Activated CD4-positive, alpha-beta T cell treated with anti-CD3 and anti-CD28 coated beads for 24 hours (primary cell): ENCODE measurements around the gene C11orf86.
"Not testable (repeated sequence)": the region's sequence is repeated elsewhere in the genome, so short reads cannot be mapped to it uniquely, and the experiment has no call there.

ENCODE experiments used
- DNase-seq, 2 donors: peaks; one replicate each; pipeline ENCODE4 v3.0.0-alpha.2; 2020; ENCODE audit warnings: low read depth in 2 of 2

C11orf86 gene

DNA sequence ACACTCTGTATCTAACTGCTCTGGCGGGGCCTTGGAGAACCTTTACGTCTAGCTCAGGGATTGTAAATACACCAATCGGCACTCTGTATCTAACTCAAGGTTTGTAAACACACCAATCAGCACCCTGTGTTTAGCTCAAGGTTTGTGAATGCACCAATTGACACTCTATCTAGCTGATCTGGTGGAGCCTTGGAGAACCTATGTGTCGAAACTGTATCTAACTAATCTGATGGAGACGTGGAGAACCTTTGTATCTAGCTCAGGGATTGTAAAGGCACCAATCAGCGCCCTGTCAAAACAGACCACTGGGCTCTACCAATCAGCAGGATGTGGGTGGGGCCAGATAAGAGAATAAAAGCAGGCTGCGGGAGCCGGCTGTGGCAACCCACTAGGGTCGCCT is 14.3 kb downstream of the C11orf86 start:
- not testable (repeated sequence) for DNase-seq

DNA sequence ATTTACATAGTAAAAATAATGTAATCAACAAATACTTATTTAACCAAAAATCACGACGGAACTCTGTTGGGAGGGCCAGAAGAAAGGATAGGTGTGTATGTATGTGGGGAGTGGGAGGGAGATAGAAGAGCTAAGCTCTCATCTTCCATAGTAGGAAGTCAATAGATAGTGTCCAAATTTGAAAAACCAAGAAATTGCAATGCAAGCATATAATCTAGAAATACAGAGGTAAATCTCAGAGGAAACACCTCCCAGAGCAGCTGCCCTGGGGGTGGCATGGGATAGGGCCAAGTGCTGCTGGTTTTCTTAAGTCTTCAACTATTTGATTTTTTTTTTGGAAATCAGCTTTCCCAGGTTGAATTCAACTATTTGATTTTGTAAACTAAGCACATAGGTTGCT is 16.9 kb downstream of the C11orf86 start:
- no peak for DNase-seq

DNA sequence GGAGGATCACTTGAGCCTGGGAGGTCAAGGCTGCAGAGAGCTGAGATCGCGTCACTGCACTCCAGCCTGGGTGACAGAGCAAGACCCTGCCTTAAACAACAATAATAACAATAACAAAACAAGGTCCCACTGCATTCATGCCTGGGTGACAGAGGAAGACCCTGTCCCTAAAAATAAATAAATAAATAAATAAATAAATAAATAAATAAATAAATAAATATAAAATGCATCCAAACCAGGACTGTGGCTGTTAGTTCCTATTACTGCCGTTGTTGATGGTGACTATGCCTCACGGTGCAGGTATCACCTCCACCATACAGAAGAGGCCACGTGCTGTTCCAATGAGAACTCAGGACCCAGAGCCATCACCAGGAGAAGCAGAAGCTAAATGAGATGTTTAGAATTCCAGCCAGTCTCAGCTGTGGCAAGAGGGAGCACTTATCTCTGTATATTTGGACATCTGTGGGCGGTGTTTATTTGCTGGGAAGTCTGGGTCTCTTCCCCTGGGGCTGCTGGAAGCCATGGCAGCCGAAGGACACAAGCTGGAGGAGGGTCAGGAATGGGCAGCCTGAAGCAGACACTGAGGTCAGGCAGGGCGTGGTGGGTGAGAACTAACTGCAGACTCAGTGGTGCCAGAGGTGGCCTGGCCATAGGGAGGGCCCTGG is 21.6 kb downstream of the C11orf86 start:
- DNase-seq: no peak

DNA sequence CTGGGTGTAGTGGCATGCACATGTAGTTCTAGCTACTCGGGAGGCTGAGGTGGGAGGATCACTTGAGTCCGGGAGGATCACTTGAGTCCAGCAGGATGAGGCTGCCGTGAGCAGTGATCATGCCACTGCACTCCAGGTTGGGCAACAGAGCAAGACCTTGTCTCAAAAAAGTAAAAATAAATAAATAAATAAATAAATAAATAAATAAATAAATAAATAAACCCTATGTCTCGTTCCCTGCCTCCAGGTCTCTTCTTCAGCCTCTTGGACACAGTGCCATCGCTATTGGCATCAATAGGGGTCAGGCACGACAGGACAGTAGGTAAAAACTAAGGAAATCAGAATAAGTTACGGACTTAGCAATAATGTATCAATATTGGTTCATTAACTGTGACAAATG is 24.5 kb downstream of the C11orf86 start:
- no peak for DNase-seq

DNA sequence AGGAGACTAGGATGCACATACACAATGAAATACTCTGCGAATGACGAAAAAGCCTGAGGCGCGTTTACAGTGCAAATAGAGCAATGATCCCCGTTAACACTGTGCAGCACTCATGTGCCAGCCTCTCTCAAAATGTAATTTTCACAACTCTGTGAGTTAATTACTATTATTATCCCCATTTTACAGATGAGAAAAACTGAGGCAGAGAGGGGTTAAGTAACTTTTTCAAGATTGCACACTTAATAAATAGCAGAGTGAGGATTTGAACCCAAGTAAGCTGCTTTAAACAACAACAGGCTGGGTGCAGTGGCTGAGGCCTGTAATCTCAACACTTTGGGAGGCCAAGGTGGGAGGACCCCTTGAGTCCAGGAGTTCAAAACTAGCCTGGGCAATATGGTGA is 26.2 kb downstream of the C11orf86 start:
- DNase-seq: no peak

DNA sequence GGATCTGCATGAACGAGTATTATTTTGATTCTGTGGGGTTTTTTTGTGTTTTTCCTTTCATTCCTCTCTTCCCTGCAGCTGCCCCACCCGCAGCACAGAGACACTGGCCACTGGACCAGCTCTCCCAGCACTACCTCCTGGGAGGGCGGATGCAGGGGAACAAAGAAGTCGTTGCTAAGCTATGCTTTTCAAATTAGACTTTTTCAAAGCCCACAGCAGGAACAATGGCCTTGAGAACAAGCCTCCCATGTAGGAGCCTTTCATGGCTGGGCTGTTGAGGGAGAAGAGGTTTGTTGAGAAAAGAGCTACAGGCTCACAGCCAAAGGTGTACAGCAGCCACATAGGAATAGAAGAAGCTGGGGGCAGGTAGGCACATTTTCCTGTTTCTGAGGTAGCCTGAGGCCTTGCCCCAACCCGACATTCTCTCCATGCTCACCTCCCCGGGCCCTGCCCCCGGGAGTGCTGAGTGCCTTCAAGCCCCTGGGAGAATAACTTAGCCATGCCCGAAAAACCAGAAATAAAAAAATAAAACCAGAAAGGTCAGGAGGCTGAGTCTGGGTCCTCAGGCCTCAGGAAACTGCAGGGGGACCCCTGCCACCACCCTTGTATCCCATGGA is 27.3 kb downstream of the C11orf86 start:
- no peak for DNase-seq

DNA sequence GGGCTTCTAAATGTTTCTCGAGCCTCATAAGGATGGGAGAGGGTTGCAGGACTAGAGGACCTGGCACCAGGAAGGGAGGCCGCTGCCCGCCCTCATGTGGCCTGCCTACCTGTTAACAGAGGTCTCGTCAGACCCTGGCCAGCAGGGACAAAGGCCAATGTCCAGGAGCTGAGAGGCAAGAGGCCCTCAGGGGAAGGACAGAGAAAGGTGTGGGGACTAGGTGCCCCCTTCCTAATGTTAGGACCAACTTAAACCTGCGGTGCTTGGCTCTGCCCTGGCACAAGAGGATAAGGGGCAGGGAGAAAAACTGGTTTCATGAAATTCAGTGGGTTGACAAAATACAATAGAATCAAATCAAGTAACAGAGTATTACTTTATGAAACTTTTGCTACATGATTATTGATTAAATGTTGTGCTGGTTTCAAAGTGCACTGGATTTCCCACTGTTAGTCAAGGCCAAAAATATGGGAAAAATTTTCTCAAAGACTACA is 27.9 kb downstream of the C11orf86 start:
- DNase-seq: no peak

DNA sequence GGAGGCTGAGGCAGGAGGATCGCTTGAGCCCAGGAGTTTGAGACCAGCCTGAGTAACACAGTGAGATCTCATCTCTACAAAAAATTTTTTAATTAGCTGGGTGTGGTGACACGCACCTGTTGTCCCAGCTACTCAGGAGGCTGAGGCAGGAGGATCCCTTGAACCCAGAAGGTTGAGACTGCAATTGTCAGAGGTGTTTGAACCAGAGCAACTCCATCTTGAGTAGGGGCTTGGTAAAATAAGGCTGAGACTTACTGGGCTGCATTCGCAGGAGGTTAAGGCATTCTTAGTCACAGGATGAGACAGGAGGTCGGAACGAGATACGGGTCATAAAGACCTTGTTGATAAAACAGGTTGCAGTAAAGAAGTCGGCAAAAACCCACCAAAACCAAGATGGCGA is 30.1 kb downstream of the C11orf86 start:
- DNase-seq: not testable (repeated sequence)

DNA sequence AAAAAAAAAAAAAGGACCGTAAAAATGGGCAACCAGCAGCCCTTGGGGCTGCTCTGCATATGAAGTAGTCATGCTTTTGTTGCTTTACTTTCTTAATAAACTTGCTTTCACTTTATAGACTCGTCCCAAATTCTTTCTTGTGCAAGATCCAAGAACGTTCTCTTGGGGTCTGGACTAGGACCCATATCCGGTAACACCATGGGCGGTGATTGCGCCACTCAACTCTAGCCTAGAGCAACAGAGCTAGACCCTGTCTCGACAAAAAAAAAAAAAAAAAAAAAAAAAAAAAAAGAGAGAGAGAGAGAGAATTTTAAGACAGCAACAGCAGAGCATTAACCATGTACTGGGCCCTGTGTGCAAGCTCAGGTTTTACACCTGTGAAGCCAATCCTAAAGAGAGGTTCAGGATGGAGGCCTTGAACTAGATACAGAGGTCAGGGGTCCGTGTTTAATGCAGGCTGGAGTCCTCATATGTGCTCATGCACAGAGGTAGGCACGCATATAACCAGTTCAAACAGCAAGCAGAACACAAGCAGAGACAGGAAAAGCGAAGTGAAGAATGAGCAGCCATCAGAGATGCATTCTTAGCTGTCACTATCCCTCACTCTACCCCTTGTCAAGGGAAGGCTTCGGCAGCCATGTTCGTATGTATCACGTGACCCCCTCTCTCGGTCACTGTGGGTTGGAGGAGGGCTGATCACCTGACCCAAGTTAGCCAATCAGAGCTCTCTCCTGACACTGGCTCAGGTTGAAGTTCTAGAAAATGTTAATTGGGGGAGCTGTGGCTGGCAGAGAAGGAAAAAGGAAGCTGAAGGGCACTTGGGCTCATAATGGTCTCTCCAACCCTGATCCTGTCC is 31.2 kb downstream of the C11orf86 start:
- DNase-seq: peak in 1 of 2 donors; percentile 29

DNA sequence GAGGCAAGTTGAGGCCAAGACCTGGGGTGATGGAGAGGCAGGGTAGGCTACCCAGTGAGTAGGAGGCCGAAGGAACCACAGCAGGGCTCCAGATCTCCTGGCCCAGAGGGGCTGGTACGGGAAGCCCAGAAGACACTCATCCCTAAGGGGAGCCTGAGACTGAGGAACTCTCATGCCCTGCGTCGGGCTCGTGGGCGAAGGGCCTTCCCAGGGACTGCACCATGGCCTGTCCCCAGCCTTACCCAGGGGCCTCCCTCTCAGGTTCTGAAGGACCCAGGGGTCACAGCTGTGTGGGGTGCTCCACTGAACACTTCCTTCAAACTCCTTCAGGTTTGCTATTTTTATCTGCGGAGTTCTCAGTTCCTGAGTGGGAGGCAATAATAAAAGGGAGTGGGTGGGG is 32.0 kb downstream of the C11orf86 start:
- DNase-seq: no peak

DNA sequence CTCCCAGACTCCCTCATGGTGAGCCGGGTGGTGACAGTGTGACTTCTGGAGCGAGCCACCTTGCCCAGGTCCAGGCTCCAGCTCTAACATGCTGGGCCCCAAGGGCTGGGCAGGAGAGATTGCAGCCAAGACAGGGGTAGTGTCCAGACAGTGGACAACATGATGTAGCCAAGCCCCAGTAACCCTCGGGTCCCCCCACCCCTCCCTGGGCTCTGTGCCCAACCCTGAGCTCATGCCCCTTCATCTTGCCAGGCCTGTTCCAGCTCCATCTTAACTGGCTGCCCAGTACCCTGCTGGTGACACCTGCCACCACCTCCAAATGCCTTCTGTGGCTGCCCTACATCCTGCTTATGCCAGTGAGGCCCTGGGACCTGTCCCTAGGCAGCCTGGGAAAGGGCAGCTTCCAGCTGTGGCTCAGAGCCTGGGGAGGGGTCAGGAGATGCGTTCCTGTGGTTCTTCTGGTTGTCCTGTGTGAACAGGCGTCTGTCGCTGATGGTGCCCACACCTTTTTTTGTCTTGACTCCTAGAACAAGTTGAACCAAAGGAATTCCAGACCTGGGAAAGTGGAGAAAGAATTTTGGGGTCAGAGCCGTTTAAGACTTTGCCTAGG is 35.3 kb downstream of the C11orf86 start:
- no peak for DNase-seq

DNA sequence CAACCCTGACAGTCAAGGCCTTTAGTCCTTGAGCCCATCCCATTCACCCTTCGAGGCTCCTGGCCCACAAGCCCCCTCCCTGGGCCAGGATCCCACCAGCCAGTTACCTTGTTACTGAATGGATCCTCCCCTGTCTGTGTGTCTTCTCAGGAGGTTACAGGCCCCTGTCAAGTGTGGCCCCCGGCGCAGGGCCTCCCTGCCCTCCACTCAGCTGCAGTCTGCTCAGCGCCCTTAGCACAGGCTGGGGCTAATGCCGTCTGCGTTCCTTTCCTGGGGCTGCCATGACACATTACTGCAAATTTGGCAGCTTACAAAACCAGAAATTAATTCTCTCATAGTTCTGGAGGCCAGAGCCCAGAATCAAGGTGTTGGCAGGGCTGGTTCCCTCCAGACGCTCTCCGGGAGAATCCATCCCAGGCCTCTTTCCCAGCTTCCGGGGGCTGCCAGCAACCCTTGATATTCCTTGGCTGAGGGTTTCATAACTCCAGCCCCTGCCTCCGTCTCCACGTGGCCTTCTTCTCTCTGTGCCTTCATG is 38.5 kb downstream of the C11orf86 start:
- no peak for DNase-seq

DNA sequence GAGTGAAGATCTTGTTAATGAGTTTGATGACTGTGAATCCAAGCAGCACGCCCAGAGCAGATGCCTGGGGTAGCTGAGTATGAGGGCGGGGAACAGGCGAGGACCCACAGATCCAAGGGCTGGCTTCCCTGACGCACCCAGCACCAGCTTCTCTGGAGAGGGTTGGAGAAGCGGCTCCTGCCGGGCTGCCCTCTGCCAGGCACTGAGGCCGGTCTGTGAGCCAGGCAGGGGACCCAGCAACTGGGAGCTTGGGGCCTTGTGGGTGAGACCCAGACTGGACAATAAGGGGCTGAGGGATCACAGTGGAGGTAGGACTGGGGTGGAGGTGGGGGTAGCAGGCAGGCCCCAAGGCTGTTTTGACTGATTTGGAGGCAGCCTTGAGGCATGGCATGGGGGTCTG is 39.2 kb downstream of the C11orf86 start:
- DNase-seq: no peak

DNA sequence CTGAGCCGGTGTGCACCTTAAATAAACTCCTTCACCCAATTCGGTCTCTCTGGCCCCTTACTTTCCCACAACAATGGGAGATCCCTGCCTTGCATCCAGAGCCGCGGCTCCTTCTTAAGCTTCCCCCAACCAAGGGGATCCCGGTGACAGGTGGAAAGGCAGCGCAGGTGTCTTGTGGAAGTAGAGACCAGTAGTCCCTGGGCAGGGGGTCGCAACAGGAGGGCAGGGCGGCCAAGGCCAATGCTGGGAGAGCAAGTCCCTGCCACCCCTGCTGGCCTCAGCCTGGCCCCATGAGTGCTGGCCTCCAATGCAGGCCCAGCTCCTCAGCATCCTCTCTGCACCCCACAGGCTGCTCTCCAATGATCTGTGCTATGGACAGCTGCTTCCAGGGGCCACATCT is 39.9 kb downstream of the C11orf86 start:
- no peak for DNase-seq

DNA sequence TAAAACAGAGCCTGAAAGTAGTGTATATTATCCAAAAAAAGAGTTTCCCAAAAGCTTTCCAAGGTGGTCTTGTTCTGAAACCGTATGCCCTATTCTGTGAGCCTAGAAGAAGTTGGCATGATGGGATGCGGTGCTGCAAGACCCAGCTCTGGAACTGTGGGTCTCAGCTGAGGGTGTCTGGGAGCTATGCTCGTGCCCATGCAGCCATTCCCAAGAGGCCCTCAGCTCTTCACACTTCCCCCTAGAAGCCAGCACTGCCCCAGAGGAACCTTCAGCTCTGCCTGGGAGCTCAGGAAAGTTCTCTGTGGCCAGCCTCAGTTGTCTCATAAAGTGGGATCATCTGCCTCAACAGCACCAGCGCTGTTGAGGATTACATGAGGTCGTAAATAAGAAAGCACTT is 41.4 kb downstream of the C11orf86 start:
- no peak for DNase-seq

DNA sequence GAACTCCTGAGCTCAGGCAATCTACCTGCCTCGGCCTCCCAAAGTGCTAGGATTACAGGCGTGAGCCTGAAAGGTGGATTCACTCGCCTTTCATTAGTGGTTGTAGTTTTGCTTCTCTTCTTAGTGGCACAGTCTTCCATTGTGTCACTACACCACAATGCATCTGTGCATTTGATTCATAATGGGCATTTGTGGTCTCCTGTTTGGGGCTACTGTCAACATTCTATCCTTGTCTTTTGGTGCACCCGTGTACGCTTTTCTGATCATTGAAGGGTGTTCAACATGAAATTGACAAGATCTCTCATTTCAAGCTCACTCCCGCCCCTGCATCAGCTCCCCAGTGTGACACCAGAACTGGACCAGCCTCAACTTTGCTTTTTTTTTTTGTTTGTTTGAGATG is 45.8 kb downstream of the C11orf86 start:
- no peak for DNase-seq

DNA sequence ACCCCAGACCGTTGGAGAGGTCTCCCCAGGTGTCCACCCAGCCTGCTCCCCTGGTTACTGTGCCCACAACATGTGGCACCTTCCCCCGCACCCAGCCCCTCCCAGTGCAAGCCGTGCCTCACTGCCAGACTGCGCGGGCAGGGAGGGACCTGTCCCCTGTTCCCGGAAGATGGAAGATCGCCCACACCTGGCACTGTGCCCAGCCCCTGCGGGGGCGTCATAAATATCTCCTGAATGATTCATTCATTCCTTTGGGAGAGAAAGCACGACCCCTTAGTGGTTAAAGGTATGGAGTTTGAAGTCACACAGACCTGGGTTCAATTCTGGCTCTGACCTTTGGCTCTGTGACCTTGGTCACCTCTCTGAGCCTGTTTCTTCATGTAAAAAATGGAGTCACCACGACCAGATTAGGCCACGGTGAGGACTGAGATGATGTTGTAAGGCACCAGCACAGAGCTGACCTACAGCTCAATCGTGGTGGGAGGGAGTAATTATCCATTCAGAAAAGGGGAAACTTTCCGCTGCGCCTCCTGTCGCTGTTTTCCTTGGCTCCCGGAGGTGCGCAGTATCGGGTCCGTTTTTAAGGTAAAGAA is 47.3 kb downstream of the C11orf86 start:
- no peak for DNase-seq

DNA sequence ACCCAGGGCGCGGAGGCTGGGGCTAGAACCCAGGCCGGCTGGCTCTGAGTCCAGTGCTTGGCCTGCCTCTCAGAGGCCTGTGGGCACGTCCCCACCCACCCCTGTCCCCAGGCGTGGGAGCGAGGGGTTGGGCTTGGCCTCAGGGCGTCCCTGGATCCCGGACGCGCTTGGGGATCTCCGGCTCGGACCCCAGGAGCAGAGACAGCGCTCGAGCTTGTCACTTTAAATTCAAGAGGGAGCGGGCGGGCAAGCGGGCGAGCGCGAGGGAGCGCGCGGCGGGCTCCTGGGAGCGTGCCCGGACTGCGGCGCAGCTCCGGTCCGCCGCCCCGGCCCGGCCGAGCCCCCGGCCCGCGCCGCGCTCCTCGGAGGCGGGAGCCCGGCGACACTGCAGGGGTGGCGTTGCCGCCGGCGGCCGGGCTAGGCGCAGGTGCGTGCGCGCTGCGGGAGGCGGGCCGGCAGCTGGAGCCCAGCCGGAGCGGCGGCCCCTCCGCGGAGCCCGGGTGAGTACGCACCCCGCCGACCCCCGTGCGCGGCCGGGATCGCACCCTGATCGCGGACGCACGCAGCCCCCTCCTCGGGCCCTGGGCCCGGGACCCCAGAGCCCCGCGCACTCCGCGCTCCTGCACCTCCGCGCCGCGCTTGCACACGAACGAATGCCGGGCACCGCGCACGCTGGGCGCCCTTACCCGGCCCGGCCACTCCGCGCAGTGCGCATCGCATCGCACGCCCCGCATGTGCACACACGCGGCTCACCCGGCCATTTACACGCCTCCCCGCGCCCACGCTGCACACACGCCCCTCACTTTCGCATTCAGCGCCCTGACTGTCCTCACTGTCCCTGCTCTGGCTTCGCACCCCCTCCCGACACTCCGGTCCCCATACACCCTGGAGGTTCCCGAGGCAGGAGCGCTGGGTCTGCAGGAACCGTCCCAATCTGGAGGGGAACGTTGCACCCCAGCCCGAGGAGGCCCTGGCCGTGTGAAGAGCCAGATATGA is 48.2 kb downstream of the C11orf86 start, which contains the start of gene SYT12:
Gene SYT12 (plus strand): TSS at position 174 of the 996 bp plus-strand sequence. CDS start 7,011 bp downstream, outside the sequence.
- DNase-seq: no peak

DNA sequence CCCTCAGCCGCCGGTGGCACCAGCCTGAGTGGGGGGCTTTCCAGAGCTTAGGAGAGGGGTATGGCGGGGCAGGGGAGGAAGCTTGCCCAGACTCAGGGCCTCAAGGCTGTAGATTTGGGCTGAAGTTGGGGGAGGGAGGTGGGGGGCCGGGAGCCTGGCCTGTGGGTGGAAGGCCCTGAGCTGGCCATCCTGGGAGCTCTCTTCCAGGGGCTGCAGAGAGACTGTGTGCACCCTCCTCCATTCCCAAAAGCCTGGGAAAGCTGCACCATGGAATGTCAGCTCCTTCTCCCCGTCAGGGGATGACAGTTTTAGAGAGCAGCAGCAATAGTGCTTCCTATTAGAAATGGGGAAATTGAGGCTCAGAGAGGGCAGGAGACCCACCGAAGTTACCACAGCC is 48.9 kb downstream of the C11orf86 start:
- DNase-seq: no peak

DNA sequence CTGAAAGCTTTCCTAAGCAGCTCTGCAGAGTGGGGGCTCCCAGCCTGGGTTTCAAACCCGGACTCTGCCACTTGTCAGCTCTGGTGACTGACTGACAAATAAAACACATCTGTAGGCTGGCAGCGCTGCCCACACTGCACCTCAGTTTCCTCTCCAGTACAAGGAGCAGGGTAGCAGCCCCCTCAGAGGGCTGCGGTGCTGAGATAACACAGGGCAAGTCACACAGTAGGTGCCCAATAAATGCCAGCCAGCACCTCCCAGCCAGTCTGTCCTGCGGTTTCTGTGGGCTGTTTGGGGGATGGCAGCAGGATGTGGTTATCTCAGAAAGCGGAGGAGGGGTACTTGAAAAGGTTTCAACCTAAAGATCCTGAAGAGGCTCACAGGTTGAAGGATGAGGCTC is 49.3 kb downstream of the C11orf86 start:
- peak; percentile 10 to 37 for DNase-seq
